ENCODE measurements around the gene LRCH1. TPM values are rescaled to one million over a fixed set of nuclear protein-coding genes. Genes with fewer than 3 reads are reported as not detected.

Gene LRCH1
- polyA plus RNA-seq, 5 donors: 20.3 to 30.2 (median 28.7) TPM

DNA sequence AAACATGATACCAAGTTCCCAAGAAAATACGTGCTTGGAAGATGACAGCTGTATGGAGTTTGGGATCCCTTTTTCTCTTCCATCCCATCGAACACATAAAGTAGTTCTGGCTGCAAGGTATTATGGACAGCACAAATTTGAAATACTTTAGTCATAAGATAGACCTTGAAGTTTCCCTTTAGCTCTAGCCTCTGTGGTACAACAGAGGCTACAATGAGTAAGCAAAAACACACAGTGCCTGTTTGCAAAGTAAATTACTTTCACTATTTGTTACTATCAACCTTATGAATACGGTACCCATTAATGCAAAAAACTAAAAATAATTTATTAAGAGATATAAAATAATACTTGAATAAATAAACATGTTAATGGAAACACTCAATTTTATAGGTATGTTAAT is 21.0 kb upstream of the LRCH1 start:
- no peak for DNase-seq

DNA sequence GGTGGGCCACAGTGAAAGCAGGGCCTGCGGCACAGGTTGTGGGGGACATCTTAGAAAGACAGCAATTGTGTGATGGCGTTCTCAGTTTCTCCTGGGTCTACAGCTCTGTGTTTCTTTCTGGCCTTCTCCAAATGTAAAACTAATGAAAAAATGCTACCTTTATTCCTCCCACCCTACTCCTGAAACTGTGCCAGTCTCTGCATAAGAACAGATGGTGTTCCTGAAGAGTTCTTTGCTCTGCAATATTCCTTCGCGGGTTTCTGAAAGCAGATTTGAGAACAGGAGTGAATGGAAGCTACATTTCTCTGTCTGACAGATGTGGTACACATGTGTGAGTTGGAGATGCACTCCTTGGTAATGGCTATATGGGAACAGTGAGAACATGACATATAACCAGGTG is 18.0 kb upstream of the LRCH1 start:
- DNase-seq: no peak

DNA sequence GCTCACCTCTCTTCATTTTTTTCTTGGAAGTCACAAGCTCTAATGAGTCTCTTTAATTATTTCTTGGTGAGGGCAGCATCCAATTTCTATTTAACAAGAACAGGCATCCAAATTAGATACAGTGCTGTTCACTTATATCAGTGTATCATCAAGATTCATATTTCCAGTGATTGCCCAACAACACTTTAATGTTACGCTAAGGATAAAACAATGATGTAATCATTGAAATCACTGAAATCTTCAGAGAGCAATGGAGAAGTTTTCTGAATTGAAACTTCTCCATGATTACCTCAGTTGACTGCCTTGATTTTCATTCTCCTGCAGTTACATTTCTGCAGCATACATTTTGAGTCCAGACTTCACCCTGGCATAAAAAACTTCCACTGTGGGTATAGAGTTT is 17.1 kb upstream of the LRCH1 start:
- no peak for DNase-seq

DNA sequence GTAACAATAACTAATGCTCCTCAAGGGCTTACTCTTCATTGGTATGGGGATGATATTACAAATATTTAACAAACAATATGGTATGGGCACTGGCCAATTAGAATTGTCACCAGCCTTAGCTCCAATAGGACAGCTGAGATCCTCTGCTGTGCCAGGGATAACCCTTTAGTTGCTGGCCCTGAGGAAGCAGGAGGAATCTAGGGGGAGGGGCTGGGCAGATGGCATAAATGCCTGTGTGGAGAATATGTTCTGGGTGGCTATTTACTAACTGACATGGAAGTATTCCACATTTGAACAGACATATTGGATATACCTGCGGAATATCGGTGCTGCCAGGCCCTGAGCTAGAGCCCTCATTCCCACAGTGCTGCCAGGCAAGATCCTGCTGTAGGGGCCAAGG is 16.6 kb upstream of the LRCH1 start:
- DNase-seq: no peak

DNA sequence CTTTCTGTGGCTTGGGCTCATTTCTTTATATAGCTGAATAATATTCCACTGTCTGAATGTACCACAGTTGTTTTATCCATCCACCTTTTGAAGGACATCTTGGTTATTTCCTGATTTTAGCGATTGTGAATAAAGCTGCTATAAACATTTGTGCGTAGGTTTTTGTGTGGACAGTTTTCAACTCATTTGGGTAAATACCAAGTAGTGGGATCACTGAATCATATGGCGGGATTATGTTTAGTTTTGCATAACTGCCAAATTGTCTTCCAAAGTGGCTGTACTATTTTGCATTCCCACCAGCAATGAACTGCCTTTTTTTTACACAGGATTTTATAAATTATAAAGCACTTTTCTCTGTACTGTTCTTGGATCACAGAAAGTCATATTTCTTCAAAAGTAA is 13.7 kb upstream of the LRCH1 start:
- no peak for DNase-seq

DNA sequence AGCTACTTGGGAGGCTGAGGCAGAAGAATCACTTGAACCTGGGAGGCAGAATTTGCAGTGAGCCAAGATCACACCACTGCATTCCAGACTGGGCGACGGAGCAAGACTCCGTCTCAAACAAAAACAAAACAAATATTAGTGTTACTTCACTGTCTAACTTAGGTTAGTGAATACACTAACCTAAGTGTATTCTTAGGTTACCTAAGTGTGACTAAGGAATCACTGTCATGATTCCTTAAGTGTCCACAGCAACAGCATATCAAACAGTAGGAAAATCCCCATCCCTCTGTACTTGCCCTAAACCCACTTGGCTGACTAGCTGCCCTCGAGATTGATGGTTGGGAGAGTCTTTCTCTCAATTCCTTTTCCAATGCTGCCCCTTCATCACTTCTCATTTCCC is 11.8 kb upstream of the LRCH1 start:
- no peak for DNase-seq

DNA sequence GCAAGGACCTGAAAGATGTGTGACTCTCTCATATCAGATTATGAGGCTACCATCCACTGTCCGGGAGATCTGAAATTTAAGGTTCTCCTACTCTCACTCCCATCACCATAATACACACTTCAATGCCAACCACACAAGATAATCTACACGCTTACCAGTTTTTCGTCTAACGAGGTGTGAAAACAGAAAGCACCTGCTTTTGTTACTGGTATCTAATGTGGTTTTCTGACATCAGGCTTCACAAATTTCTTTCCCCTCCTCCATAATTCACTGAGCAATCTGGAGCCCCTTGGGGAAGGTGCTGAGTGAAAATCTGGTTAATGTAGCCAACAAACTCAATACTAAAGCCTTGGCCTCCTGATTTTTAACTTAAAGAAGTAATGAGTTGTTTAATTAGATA is 10.1 kb upstream of the LRCH1 start:
- DNase-seq: no peak

DNA sequence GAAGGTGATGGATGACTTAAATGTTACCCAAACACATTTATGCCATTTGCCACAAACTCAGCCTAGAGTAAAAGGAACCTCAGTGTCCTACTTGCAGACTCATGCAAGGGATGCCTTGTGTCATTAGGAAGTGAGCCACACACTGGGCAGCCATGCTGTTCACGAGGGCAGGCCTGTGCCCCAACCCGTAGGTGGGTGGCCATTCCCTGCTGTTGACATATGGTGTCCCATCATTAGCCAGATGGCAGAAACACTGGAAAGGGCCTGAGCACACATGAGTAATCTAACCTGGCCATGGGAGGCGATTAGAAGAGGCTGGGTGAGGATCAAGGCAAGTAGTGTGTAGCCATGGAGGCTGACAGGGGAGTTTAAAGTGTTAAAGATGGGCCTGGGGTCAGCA is 9.7 kb upstream of the LRCH1 start:
- DNase-seq: no peak

DNA sequence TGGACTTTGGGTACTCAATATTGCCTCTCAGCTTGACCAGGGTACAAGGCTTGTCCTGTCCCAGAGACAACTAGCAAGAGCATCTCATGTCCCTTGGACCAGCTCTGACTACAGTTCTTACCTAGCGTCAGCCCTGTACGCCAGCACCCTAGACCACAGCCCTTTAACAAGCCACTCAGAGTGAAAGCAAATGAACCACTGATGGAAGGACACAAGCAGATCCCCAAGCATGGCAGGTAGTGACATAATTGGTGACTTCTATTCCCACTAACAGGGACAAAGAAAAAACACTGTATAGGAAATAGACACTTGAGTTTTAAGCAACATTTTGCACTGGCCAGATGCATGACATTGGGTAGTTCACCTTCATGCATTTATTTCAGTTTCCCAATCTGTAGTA is 8.8 kb upstream of the LRCH1 start:
- no peak for DNase-seq

DNA sequence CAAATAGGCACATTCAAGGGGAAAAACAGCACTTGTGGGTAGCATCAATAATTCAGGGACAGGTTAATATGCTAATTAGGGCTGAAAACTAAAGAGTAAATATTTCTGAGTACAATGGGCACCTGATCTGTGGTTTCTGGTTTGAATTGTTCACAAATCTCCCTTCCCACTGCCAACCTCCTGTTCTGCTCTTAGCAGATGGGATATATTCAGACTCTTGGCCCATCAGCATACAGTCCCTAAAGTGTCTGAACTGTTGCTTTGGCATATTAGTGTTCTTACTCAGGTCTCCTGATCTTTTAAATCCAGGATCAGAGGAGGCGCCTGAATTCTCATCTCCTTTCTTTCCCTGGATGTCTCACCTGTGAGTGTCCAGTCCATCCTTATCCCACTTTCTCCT is 8.2 kb upstream of the LRCH1 start:
- DNase-seq: no peak

DNA sequence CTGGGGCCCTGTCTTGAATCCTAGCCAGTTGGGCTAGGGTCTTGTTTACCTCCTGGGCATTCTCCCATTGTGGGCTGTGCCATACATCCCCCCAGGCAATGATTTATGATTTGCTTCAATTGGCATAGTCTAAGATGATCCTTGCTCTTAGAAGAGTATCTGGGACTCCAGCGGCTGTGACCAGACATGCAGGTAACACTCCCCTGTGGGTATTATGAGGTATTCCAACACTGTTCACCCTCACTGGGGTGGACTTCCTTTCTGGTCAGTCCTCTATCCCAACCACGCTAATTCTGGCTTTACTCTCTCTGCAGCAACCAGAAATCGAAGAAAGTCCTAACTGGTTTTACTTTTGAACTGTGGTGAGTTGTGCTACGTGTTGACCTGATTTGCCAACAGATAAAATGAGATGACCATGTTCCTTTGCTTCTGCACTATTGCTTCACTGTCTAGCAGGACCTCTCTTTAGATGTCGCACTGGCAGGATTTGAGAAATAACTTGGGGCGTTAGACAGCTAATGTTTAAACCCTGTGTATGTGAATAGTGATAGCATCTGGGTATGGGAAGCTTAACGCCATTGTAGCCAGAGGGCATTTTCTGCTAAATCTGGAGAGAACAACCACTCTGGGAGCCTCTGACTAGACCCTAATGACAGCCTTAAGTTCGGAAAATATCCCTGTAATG is 6.7 kb upstream of the LRCH1 start:
- DNase-seq: no peak

DNA sequence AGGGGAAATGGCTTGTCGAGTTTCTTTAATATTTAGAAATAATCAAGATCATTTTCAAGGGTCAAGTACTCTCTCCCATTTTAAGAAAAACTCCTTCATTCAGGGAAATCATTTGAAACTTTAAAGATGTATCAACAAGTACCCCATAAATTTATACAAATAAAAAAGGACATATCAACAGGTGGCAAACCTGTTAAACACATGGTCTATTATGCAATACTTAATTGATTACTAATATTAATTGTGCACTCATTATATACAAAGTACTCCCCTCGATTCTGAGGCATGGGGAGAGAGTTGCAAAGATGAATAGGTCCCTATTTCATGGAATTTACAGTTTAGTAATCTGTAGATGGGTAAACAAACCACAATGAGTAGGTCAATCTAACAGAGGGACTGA is 2.1 kb upstream of the LRCH1 start:
- no peak for DNase-seq

DNA sequence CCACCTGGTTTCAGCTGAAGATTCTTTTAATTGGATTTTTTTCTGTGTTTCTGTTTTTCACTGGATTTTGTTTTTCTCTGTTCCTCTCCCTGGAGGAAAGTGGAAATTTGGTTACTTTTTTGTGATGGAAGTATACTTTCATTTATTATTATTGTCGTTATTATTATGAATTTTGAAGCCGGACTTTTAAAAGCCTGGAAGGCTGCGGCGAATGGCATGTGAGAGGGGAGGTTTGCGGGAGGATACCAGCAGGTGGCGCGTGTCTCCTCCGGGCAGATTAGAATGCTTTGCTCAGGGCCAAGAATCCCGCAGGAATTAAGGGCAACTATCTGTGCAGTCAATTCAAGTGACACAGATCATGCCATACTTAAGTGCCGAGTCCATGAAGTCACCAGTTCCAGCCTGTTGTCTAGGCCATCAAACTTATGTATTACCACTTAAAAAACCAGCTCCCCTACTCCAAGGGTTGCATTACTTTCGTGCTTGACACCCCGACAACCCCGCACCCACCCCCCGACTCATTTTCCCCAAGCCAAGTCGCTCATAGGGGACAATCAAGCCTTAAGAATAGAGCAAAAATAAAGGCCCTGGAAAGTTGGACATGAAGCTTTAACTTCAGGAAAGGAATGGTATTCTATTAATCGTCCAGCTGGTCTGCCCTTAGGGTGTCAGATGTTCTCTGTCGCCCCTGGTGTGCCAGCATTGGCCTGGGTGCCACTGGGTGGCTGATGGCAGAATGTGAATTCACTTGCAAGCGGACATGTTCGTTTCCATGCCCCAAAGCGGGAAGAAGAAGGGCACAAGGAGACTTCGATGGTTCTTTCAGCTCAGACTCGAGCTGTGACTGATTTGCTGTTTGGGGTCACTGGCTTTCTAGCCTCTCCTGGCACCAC is 1.3 kb upstream of the LRCH1 start:
- DNase-seq: peak in 1 of 2 donors; percentile 66

DNA sequence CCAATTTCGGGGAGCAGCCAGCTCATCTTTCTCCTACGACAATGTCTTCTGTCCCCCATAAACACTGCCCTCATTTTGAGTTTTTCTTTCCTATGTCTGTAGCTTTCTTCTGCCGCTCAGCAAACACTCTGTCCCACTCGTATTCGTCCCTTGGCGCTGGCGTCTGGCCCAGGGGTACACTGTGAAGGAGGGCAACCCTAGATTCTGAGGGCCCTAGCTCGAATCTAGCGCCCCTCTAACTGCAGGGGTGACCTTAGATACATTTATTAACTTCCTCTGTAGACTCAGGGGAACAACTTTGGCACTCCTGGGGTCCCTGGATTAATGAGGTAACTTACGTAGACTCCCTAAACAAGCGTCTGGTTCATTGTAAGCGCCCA is 677 bp upstream of the LRCH1 start:
- no peak for DNase-seq

DNA sequence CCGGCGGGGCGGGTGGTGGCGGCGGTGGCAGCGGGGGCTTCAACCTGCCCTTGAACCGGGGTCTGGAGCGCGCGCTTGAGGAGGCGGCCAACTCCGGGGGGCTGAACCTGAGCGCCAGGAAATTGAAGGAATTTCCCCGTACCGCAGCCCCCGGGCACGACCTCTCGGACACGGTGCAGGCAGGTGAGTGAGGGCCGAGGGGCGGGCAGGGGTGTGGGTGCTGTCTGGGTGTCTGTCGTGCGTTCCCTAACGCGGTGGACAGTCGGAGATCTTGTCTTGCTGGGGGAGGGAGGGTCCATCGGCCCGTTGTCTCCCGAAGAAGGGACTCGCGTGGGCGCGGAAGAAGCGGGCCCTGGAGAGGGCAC is 533 bp downstream of the LRCH1 start:
- DNase-seq: no peak

DNA sequence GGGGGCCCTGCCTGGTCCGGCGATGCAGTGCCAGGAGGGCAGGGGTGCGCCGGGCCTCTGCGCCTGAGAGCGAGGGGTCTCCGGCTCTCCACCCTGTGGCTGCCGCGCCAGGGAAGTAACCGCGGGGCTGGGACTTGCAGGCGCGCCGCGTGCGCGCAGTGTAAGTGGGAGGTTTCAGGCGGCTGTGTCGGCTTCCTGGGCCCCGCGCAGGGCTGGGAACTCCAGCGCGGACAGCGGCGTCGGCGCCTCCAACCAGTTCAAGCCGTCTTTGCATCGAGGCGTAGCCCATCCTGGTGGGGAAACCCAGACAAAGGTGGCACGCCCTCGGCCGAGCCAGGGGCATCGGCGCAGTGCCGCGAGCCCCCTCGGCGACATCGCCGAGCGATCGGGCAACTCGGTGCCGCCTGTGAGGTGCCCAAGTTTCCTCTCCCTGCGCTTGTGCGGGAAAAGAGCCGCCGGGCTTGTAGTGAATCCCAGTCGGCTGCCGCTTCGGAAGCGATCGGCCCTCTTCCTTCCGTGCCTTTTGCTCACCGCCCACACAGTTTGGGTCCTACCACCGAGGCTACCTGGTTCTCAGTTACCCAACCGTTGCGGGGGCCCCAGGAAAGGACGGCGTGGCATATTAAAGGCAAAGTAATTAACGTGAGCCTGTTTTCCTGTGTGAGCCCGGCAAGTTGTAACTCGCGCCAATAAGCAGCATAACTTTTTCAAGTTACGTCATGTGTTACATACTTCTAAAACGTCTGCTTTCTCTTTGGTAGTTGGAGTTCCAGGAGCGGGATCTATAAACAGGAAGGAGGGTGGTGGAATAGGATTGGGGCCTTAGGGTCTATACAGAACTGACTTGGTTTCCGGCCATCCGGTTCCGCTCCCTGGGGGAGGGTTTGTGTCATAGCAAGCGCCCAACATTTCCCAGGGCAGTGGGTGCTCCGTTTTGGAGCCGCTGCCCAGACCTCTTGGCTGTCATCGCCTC is 1.2 kb downstream of the LRCH1 start:
- DNase-seq: peak; percentile 83 to 85

DNA sequence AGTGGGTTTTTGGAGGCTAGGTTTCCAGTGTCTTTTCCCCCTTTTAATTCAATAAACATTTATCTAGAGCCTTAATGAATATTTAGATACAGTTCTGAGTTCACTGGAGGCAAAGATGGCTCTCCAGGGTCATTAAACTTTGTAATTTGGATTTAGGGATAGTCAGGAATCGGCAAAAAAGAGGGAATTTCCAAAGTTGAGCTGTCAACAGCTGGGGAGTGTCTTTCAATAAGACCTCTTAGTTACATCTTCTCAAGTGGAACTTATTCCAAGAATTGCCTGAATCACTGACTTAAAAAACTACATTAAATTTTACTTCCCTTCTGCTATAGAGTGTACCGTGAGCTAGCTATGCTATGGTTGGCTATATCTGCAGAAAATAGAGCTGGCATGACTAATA is 2.0 kb downstream of the LRCH1 start:
- peak in 1 of 2 donors; percentile 64 for DNase-seq

DNA sequence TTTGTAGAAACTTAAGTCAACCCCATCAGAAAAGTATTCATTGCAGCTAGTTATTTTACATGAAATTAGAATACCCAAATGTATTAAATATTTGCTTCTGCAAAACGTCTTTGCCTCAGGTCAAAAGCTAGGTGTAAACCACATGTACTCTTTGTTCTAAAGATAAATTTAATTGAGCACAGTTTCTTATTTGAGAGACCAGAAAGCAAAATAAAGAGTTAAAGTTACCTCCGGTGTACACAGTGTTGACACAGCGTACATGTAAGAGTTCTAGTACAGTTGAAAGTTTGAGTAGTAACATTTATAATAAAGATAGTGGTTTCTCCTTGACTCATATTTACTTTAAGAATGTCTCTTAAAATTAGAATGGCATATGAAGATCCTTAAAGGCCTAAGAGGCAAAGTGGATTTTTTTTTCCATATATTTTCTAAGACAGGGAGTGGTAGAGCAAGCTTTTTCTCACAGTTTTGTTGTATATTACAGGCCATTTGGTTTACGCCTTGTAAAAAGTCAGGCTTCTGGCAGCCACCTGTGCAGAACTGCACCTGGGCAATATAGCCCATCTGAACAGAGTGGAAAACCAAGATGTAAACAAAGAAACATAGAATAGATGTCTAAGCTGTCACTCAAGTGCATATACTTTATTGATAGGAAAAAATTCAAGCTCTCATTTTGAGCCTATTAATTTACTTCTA is 2.9 kb downstream of the LRCH1 start:
- DNase-seq: no peak

DNA sequence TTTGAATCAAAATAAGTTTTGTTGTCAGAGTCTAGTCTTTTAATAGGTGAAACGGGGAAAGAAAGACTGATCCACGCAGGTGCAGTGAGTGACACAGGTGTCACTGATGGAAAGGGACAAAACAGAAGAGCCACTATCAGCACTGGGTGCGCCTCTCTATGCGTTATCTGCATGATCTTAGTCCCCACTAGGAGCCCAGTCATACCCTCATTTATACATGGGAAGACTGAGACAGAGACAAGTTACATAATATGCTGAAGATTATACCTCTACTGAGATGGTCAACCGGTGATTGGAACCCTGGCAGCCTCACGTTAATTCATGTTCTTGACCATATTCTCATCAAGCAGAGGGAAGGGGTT is 3.4 kb downstream of the LRCH1 start:
- no peak for DNase-seq

DNA sequence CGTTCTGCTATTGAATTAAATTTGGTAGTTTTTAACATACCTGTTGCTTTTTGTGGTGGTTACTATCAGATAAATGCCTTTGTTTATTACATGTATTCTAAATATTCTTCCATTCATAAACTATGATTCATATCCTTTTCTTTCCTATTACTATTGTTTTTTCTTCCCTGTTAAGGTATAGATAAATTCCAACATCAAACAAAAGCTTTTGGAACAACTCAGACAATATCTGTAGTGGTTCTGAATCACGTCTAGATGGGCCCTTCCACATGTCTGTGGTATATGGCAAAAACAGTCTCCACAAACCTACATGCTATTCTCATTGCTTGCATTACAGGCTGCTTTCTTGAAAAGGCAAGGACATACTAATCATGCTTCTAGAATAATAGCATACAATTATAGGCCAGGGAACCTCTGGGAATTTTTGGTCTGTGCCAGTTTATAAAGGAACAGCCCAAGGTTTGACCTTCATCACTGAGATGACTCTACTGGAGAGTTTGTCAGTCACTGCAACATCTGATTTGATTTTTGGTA is 6.4 kb downstream of the LRCH1 start:
- DNase-seq: no peak

DNA sequence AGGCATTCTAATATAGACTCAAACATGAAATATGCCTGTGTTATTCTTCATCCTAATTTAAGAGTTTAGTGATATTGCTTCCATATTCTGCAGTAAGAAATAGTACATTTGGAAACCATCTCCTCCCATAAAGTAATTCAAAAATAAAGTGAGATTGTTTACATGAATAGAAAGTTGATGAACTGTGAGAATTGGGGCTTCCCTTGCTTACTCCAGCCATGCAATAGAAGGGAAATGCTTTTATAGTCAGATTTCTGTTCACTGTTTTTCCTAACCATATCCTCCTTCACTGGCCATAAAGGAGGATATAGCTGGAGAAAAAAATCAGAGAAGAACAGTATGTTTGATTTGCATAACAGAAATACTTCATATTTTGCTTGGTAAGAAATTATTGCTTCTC is 7.8 kb downstream of the LRCH1 start:
- peak; percentile 66 to 75 for DNase-seq

DNA sequence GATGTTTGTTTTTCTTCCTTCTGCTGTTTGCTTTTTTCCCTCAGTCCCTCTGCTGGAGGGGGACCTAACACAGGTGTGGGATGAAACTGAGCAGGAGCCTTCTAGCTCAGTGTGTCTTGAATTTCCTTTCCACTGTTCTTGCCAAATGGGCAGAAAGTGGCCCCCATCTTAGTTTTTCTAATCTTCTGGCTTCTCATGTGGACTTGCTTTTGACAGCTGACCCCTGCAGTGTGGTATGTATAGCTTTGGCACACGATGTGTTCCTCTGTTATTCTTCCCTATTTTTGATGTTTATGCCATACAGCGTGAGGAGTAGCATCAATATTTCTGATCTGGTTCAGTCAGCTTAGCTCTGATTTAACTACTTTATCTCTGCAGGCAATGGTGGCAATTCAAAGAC is 8.3 kb downstream of the LRCH1 start:
- DNase-seq: no peak

Measured in right lung (tissue), 5 donors.